Spleen (tissue), 7 donors: Measurements from ENCODE around the gene TBL1XR1.

ENCODE experiments used
- POLR2A ChIP-seq, 3 donors: fragments of 450-650 bp; IDR thresholded peaks; one replicate each; pipeline ENCODE4 v1.5.1; 2017; ENCODE audit warnings: antibody characterized with exemption in 3 of 3, mild to moderate bottlenecking in 1 of 3
- POLR2AphosphoS5 ChIP-seq, 3 donors: sonication (generic); formaldehyde crosslinking; IDR thresholded peaks; one replicate each; pipeline ENCODE4 v1.5.1; 2017; ENCODE audit warnings: antibody characterized with exemption in 3 of 3
- TF ChIP-seq, protein P1 (sequence below), 11 experiments: fragments of 200-600 bp in 7 of 11; fragments of 450-650 bp in 4 of 11; sonication (generic) in 4 of 11; IDR thresholded peaks in 8 of 11; conservative IDR thresholded peaks in 3 of 11; 1 replicate in 7 of 11; 2 replicates in 4 of 11; pipeline versions ENCODE4 v1.4.0 to v1.8.0; 2016 to 2021; ENCODE audit warnings: antibody characterized with exemption in 11 of 11, inconsistent platforms in 4 of 11, mild to moderate bottlenecking in 1 of 11
- donor health status: DM: no; HTN: no; CAD: no; lungs with moderate emphysema.
- donor health status: DM: no; HTN: no; CAD: no.
- donor health status: DM: no; HTN: no; CAD: no.

DNA sequence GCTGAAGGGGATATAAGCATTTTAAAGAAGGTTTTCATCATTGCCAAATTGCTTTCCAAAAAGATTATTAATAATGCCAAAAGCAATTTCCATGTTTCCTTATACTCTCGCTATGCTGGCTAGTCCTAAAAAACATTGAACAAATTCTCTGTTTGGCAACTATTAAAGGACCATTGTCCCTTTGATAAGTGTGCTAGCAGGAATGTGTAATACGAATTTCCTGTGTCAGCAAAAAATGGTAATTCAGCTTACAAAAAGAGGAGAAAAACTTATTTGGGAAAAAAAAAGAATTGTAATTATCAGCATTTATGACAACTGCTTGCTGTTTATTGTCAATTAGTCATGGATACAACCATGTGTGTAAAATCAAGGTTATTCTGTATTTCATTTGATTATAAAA, 138.6 kb downstream of the TBL1XR1 start:
- TF ChIP-seq, protein P1, sequence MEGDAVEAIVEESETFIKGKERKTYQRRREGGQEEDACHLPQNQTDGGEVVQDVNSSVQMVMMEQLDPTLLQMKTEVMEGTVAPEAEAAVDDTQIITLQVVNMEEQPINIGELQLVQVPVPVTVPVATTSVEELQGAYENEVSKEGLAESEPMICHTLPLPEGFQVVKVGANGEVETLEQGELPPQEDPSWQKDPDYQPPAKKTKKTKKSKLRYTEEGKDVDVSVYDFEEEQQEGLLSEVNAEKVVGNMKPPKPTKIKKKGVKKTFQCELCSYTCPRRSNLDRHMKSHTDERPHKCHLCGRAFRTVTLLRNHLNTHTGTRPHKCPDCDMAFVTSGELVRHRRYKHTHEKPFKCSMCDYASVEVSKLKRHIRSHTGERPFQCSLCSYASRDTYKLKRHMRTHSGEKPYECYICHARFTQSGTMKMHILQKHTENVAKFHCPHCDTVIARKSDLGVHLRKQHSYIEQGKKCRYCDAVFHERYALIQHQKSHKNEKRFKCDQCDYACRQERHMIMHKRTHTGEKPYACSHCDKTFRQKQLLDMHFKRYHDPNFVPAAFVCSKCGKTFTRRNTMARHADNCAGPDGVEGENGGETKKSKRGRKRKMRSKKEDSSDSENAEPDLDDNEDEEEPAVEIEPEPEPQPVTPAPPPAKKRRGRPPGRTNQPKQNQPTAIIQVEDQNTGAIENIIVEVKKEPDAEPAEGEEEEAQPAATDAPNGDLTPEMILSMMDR (IDR thresholded peaks at IDR 0.05 in 8 of 11, conservative IDR thresholded peaks at IDR 0.05 in 3 of 11) = no peak
- no peak for TF ChIP-seq POLR2A (IDR thresholded peaks at IDR 0.05)
- no peak for TF ChIP-seq POLR2AphosphoS5 (IDR thresholded peaks at IDR 0.05)
